Parathyroid adenoma (tissue), 2 donors: ENCODE measurements around the gene ARSB.

ENCODE experiments used
- H2AFZ ChIP-seq: fragments of 300-600 bp; sonication (generic); one replicate; pipeline ENCODE4 v1.7.0; 2017; ENCODE audit warnings: antibody characterized with exemption, mild to moderate bottlenecking
- H3K27ac ChIP-seq: fragments of 300-600 bp; sonication (generic); one replicate; pipeline ENCODE4 v1.7.0; 2017
- H3K27me3 ChIP-seq: fragments of 300-600 bp; sonication (generic); one replicate; pipeline ENCODE4 v1.7.0; 2017; ENCODE audit warnings: low read length; ENCODE audit not compliant: control insufficient read depth, insufficient read depth
- H3K36me3 ChIP-seq: fragments of 300-600 bp; sonication (generic); one replicate; pipeline ENCODE4 v1.7.0; 2017; ENCODE audit warnings: low read length; ENCODE audit not compliant: control insufficient read depth, insufficient read depth
- H3K4me1 ChIP-seq: fragments of 300-600 bp; sonication (generic); one replicate; pipeline ENCODE4 v1.7.0; 2017; ENCODE audit warnings: control low read depth
- H3K4me2 ChIP-seq: fragments of 300-600 bp; sonication (generic); one replicate; pipeline ENCODE4 v1.7.0; 2017; ENCODE audit warnings: low read length
- H3K4me3 ChIP-seq: fragments of 300-600 bp; sonication (generic); one replicate; pipeline ENCODE4 v1.7.0; 2017; ENCODE audit warnings: low read depth, low read length
- H3K79me2 ChIP-seq: fragments of 300-600 bp; sonication (generic); one replicate; pipeline ENCODE4 v1.7.0; 2017; ENCODE audit warnings: control low read depth
- H3K9ac ChIP-seq: fragments of 300-600 bp; sonication (generic); one replicate; pipeline ENCODE4 v1.7.0; 2017; ENCODE audit warnings: mild to moderate bottlenecking
- H3K9me3 ChIP-seq: fragments of 300-600 bp; sonication (generic); one replicate; pipeline ENCODE4 v1.7.0; 2017; ENCODE audit warnings: low read length; ENCODE audit not compliant: control insufficient read depth
- TF ChIP-seq, protein P1 (sequence below): fragments of 300-600 bp; sonication (generic); IDR thresholded peaks from one replicate; pipeline ENCODE4 v1.7.0; 2017; ENCODE audit warnings: antibody characterized with exemption, mild to moderate bottlenecking
- donor health status: primary hyperparathyroidism.

ARSB gene

DNA sequence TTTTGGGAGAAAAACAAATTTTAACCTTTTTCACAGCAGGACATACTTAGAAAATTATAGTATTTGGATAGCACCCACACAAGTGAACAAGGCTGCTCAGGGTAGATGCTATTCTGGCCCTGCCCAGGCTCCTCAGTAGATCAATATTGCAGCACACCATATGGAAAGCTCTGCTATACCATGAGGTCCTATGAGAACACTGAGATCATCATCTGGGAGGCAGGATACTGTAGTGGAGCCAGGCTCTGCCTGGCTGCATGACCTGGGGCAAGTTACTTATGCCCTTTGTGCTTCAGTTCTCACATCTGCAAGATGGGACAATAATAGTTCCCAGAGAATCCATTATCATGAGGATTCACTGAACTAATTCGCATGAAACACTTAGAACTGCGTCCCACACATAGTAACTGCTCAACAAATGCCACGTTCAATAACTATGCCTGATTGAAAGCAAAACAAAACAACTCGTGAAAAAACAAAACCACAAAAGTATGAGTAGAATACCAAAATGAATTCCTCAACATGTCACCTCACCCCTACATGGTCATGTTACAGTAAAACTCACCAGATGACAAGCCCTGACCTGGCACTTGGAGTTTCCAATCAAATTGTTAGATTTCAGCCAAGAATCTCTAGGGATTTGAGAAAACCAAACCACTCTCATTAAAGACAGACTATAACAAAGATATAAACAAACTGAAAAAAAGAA lies 31.9 kb downstream of the ARSB start:
- H3K27ac ChIP-seq, result no peak overlapping the region
- H3K9ac ChIP-seq, result no peak overlapping the region
- TF ChIP-seq, protein P1, sequence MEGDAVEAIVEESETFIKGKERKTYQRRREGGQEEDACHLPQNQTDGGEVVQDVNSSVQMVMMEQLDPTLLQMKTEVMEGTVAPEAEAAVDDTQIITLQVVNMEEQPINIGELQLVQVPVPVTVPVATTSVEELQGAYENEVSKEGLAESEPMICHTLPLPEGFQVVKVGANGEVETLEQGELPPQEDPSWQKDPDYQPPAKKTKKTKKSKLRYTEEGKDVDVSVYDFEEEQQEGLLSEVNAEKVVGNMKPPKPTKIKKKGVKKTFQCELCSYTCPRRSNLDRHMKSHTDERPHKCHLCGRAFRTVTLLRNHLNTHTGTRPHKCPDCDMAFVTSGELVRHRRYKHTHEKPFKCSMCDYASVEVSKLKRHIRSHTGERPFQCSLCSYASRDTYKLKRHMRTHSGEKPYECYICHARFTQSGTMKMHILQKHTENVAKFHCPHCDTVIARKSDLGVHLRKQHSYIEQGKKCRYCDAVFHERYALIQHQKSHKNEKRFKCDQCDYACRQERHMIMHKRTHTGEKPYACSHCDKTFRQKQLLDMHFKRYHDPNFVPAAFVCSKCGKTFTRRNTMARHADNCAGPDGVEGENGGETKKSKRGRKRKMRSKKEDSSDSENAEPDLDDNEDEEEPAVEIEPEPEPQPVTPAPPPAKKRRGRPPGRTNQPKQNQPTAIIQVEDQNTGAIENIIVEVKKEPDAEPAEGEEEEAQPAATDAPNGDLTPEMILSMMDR, result no peak
- no peak overlapping the region for H3K4me3 ChIP-seq
- no peaks in the 10 kb centered on the region for H3K4me1 ChIP-seq
- no peak overlapping the region for H2AFZ ChIP-seq
- no peaks in the 10 kb centered on the region for H3K27me3 ChIP-seq
- H3K9me3 ChIP-seq, result no peaks in the 10 kb centered on the region
- H3K79me2 ChIP-seq, result no peaks in the 10 kb centered on the region
- no peaks in the 10 kb centered on the region for H3K36me3 ChIP-seq
- no peak overlapping the region for H3K4me2 ChIP-seq

- H3K36me3 ChIP-seq, result no peaks in the 10 kb centered on the region
- no peaks in the 10 kb centered on the region for H3K9me3 ChIP-seq
- H3K79me2 ChIP-seq, result no peaks in the 10 kb centered on the region
- no peak overlapping the region for H3K9ac ChIP-seq
- H3K27me3 ChIP-seq, result no peaks in the 10 kb centered on the region
- no peak overlapping the region for H2AFZ ChIP-seq
- H3K4me1 ChIP-seq, result no peaks in the 10 kb centered on the region
- H3K4me3 ChIP-seq, result no peak overlapping the region
- no peak overlapping the region for H3K27ac ChIP-seq
- TF ChIP-seq, protein P1, result no peak
- no peak overlapping the region for H3K4me2 ChIP-seq
Measured at GRCh38 chr5:78930721-78931120, 54.4 kb downstream of the ARSB start.

DNA sequence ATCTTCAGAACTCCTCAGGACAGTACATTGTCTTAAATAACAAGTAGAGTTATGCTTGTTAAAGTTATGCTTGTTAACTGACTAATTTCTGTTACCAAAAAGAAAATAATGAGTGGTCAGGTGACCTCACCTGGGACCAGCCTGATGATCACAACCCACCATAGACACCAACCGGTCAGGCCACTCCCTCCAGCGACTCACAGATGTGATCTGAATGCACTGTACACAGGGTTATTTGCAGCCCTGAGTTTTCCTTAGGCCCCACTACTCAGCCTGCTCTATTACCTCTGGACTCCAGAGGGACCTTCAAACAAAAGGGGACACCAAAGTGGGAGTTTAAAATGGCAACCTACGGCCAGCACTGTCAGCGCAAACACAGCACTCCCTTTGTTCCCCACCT lies 55.3 kb downstream of the ARSB start:
- no peaks in the 10 kb centered on the region for H3K36me3 ChIP-seq
- no peak overlapping the region for H2AFZ ChIP-seq
- H3K27me3 ChIP-seq, result no peaks in the 10 kb centered on the region
- no peak overlapping the region for H3K27ac ChIP-seq
- no peaks in the 10 kb centered on the region for H3K79me2 ChIP-seq
- no peaks in the 10 kb centered on the region for H3K4me1 ChIP-seq
- TF ChIP-seq, protein P1, result no peak
- no peak overlapping the region for H3K4me2 ChIP-seq
- H3K4me3 ChIP-seq, result no peak overlapping the region
- no peak overlapping the region for H3K9ac ChIP-seq
- H3K9me3 ChIP-seq, result no peaks in the 10 kb centered on the region

DNA sequence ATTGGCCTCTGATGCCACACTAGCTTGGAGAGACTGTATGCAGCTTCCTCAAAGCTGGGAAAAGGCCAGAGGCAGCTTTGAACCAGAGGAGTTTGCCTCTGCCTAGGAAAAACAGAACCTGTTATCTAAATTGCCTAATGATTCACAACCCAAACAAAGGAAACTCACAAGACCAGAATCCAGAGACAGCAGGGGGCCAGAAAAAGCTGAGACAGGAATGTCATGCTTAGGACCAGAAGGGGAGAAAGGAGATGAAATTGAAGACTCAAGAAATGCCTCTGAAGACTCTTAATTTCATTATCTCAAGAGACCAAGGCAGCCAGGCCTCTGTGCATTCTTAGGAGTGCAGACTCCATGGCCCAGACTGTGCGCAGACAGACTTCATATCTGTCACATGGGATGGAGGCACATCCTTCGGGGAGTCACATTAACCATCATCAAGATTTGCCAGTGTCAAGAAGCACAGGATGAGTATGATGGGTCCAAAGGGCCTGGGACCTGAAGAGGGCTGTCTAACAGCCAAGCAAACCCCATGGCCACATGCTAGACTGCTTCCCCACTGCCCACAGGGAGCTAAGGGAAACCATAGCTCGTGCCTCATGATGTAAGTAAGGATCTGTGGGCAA lies 57.3 kb downstream of the ARSB start:
- no peak overlapping the region for H3K4me2 ChIP-seq
- no peak overlapping the region for H3K27ac ChIP-seq
- H3K9ac ChIP-seq, result no peak overlapping the region
- no peaks in the 10 kb centered on the region for H3K27me3 ChIP-seq
- no peak overlapping the region for H3K4me3 ChIP-seq
- H3K4me1 ChIP-seq, result no peaks in the 10 kb centered on the region
- no peak overlapping the region for H2AFZ ChIP-seq
- TF ChIP-seq, protein P1, result no peak
- H3K9me3 ChIP-seq, result no peaks in the 10 kb centered on the region
- H3K36me3 ChIP-seq, result no peaks in the 10 kb centered on the region
- no peaks in the 10 kb centered on the region for H3K79me2 ChIP-seq

- Histone ChIP-seq H3K27ac (no peak overlapping the region), H3K9me3 (no peaks in the 10 kb centered on the region), H3K36me3 (no peaks in the 10 kb centered on the region), H3K27me3 (no peaks in the 10 kb centered on the region), H3K9ac (no peak overlapping the region), H3K4me1 (no peaks in the 10 kb centered on the region), H2AFZ (no peak overlapping the region), H3K4me2 (no peak overlapping the region), H3K4me3 (no peak overlapping the region), H3K79me2 (no peaks in the 10 kb centered on the region)
- TF ChIP-seq, protein P1, result no peak
Measured at GRCh38 chr5:78926252-78926651, 58.9 kb downstream of the ARSB start.
